ENCODE measurements around the gene KAT7. TPM values are rescaled to one million over a fixed set of nuclear protein-coding genes. Genes with fewer than 3 reads are reported as not detected.
A peak's percentile ranks its signal among the peaks of the same experiment; 100 is the strongest.

Gene KAT7
- total and polyA plus RNA-seq, 4 donors: 8.7 to 87.5 (median 35.7) TPM

- Histone ChIP-seq H3K9me3 (ENCODE audit: control insufficient read depth in 4 of 4, insufficient read depth in 3 of 4, low read length in 3 of 4) (no peaks in the 10 kb centered on the region), H3K4me3 (no peak overlapping the region), H3K4me1 (ENCODE audit: control insufficient read depth in 5 of 5, insufficient read depth in 5 of 5, low read length in 5 of 5) (peaks cover 0 to 12% (median 0%) of the 10 kb centered on the region in 5 donors), H3K9ac (ENCODE audit: insufficient read depth in 1 of 2, low read length in 2 of 2) (no peak overlapping the region), H3K27me3 (ENCODE audit: control insufficient read depth in 3 of 3, insufficient read depth in 3 of 3, low read length in 2 of 3) (peaks cover 0 to 15% (median 13%) of the 10 kb centered on the region in 3 donors), H3K27ac (ENCODE audit: low read depth in 1 of 2, low read length in 1 of 2) (no peak overlapping the region), H3K36me3 (ENCODE audit: control insufficient read depth in 4 of 4, insufficient read depth in 4 of 4, low read length in 4 of 4) (no peaks in the 10 kb centered on the region)
- 7% methylated on average over 35 to 41 of the region's 41 CpGs for WGBS, 2 donors
- TF ChIP-seq, protein P1, sequence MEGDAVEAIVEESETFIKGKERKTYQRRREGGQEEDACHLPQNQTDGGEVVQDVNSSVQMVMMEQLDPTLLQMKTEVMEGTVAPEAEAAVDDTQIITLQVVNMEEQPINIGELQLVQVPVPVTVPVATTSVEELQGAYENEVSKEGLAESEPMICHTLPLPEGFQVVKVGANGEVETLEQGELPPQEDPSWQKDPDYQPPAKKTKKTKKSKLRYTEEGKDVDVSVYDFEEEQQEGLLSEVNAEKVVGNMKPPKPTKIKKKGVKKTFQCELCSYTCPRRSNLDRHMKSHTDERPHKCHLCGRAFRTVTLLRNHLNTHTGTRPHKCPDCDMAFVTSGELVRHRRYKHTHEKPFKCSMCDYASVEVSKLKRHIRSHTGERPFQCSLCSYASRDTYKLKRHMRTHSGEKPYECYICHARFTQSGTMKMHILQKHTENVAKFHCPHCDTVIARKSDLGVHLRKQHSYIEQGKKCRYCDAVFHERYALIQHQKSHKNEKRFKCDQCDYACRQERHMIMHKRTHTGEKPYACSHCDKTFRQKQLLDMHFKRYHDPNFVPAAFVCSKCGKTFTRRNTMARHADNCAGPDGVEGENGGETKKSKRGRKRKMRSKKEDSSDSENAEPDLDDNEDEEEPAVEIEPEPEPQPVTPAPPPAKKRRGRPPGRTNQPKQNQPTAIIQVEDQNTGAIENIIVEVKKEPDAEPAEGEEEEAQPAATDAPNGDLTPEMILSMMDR (IDR thresholded peaks at IDR 0.05; ENCODE audit: control extremely low read depth, extremely low read depth): peak; percentile 83
- peak; percentile 76 to 85 (median 78) for DNase-seq
- peak; percentile 94 for ATAC-seq (ENCODE audit: insufficient read depth, low FRiP score)
Measured at GRCh38 chr17:49880291-49881053, 92.0 kb downstream of the KAT7 start.

GRCh38 chr17:49881054-49881402 is 92.5 kb downstream of the KAT7 start:
- peaks cover 0 to 15% (median 13%) of the 10 kb centered on the region in 3 donors for H3K27me3 ChIP-seq (ENCODE audit: control insufficient read depth in 3 of 3, insufficient read depth in 3 of 3, low read length in 2 of 3)
- 32 to 60% methylated on average over 3 to 5 of the region's 5 CpGs for WGBS, 2 donors
- DNase-seq: peak in 2 of 3 donors; percentile 18 to 24

GRCh38 chr17:49882434-49882833 is 94.0 kb downstream of the KAT7 start:
- peaks cover 0 to 15% (median 15%) of the 10 kb centered on the region in 3 donors for H3K27me3 ChIP-seq (ENCODE audit: control insufficient read depth in 3 of 3, insufficient read depth in 3 of 3, low read length in 2 of 3)
- peaks cover 0 to 24% (median 3%) of the 10 kb centered on the region in 5 donors for H3K4me1 ChIP-seq (ENCODE audit: control insufficient read depth in 5 of 5, insufficient read depth in 5 of 5, low read length in 5 of 5)
- no peak for ATAC-seq (ENCODE audit: insufficient read depth, low FRiP score)

More at GRCh38 chr17:49881054-49881402, 92.5 kb downstream of the KAT7 start:
- Histone ChIP-seq H3K36me3 (ENCODE audit: control insufficient read depth in 4 of 4, insufficient read depth in 4 of 4, low read length in 4 of 4) (no peaks in the 10 kb centered on the region), H3K9ac (ENCODE audit: insufficient read depth in 1 of 2, low read length in 2 of 2) (no peak overlapping the region), H3K9me3 (ENCODE audit: control insufficient read depth in 4 of 4, insufficient read depth in 3 of 4, low read length in 3 of 4) (no peaks in the 10 kb centered on the region), H3K4me3 (no peak overlapping the region), H3K4me1 (ENCODE audit: control insufficient read depth in 5 of 5, insufficient read depth in 5 of 5, low read length in 5 of 5) (peaks cover 0 to 16% (median 0%) of the 10 kb centered on the region in 5 donors), H3K27ac (ENCODE audit: low read depth in 1 of 2, low read length in 1 of 2) (no peak overlapping the region)
- ATAC-seq (ENCODE audit: insufficient read depth, low FRiP score): no peak
- TF ChIP-seq, protein P1 (IDR thresholded peaks at IDR 0.05; ENCODE audit: control extremely low read depth, extremely low read depth): no peak

More at GRCh38 chr17:49882434-49882833, 94.0 kb downstream of the KAT7 start:
- Histone ChIP-seq H3K4me3 (no peak overlapping the region), H3K9me3 (ENCODE audit: control insufficient read depth in 4 of 4, insufficient read depth in 3 of 4, low read length in 3 of 4) (no peaks in the 10 kb centered on the region), H3K9ac (ENCODE audit: insufficient read depth in 1 of 2, low read length in 2 of 2) (no peak overlapping the region), H3K36me3 (ENCODE audit: control insufficient read depth in 4 of 4, insufficient read depth in 4 of 4, low read length in 4 of 4) (no peaks in the 10 kb centered on the region), H3K27ac (ENCODE audit: low read depth in 1 of 2, low read length in 1 of 2) (no peak overlapping the region)
- WGBS, 2 donors: 56 to 64% methylated on average over 7 of the region's 7 CpGs
- DNase-seq: no peak
- TF ChIP-seq, protein P1 (IDR thresholded peaks at IDR 0.05; ENCODE audit: control extremely low read depth, extremely low read depth): no peak

Other genes with a start within 250 kb of the KAT7 start
- gene NXPH3, start 212.8 kb upstream of the KAT7 start, total RNA-seq: 1 to 10 TPM; 1.7 to 3.1 TPM
- 1 to 10 TPM; 1.1 to 2.3 TPM for gene NXPH3, start 212.8 kb upstream of the KAT7 start, polyA plus RNA-seq
- gene SPOP, start 110.6 kb upstream of the KAT7 start, total RNA-seq: 10 to 100 TPM; 85.0 to 98.0 TPM
- gene SPOP, start 110.6 kb upstream of the KAT7 start, polyA plus RNA-seq: 10 to 100 TPM; 28.7 to 44.2 TPM
- 10 to 100 TPM; 29.5 to 84.1 TPM for gene SLC35B1, start 80.7 kb upstream of the KAT7 start, total RNA-seq
- gene SLC35B1, start 80.7 kb upstream of the KAT7 start, polyA plus RNA-seq: 10 to 100 TPM; 58.9 to 79.6 TPM
- gene FAM117A, start 24.6 kb upstream of the KAT7 start, total RNA-seq: 10 to 100 TPM; 17.3 to 20.9 TPM
- gene FAM117A, start 24.6 kb upstream of the KAT7 start, polyA plus RNA-seq: 1 to 10 TPM; 8.6 to 9.6 TPM
- gene TAC4, start 59.4 kb downstream of the KAT7 start, total RNA-seq: not detected
- not detected for gene TAC4, start 59.4 kb downstream of the KAT7 start, polyA plus RNA-seq
- gene DLX4, start 180.5 kb downstream of the KAT7 start, total RNA-seq: 1 to 10 TPM in 1 of 2 donors, under 1 TPM in 1; 0.51 to 2.2 TPM
- gene DLX4, start 180.5 kb downstream of the KAT7 start, polyA plus RNA-seq: under 1 TPM; 0.45 to 0.93 TPM
- 1 to 10 TPM in 1 of 2 donors, under 1 TPM in 1; 0.52 to 1.3 TPM for gene DLX3, start 206.5 kb downstream of the KAT7 start, total RNA-seq
- under 1 TPM; 0.17 to 0.77 TPM for gene DLX3, start 206.5 kb downstream of the KAT7 start, polyA plus RNA-seq